PFSK-1 (cell line): ENCODE results near the gene HNRNPC.

ENCODE experiments used
- POLR2AphosphoS5 ChIP-seq: IDR thresholded peaks from 2 replicates; pipeline ENCODE4 v1.6.1; 2012; ENCODE audit warnings: low read depth, mild to moderate bottlenecking, control low read depth, low read length, moderate library complexity
- SIN3A ChIP-seq: IDR thresholded peaks from 2 replicates; pipeline ENCODE4 v1.6.1; 2012; ENCODE audit warnings: mild to moderate bottlenecking, low read length, moderate library complexity, borderline replicate concordance; ENCODE audit not compliant: insufficient read depth

DNA sequence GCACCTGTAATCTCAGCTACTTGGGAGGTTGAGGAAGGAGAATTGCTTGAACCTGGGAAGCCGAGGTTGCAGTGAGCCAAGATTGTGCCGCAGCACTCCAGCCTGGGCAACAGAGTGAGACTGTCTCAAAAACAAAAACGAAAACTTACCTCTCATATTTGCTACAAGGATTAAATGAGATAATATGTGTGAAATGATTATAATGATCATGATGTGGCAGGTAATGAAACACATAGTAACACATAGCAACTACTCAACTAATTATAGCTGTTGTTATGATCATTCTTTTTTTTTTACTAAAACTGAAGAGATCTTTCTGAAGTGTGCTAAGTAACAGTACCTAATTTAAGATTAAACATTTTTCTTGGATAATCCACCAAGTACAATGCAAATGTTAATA, 40.7 kb upstream of the HNRNPC start:
- TF ChIP-seq SIN3A (no peak), POLR2AphosphoS5 (no peak)
